Activated T-helper 9 cell treated with anti-CD3 and anti-CD28 coated beads, Interleukin-2, amount 50 U/mL, for 16 hours (primary cell): Measurements from ENCODE around the gene SSX4.
"Not testable (repeated sequence)": the region's sequence is repeated elsewhere in the genome, so short reads cannot be mapped to it uniquely, and the experiment has no call there.

Source experiments
- DNase-seq: peaks from one replicate; pipeline ENCODE4 v3.0.0-alpha.2; 2020; ENCODE audit warnings: low read depth

Gene SSX4, protein sequence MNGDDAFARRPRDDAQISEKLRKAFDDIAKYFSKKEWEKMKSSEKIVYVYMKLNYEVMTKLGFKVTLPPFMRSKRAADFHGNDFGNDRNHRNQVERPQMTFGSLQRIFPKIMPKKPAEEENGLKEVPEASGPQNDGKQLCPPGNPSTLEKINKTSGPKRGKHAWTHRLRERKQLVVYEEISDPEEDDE

DNA sequence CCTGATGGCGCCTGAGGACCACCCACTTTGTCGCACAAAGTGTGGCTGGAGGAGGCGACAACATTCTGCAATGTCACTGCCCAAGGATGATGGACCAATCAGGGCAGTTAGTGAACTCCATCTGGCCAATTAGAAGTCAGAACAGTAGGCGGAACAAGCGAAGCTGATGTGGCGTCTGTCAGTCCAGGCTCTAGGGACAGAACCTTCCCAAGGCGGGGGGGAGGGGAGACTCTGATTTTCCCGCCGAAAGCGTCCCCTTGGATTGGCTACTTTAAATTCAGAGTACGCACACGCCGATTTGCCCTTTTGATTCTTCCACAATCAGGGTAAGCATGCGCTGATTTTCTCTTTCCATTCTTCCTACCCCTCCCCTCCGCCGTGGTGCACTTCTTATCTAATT, at the start of gene SSX4:
Gene SSX4 (plus strand): TSS at position 301 of the 400 bp plus-strand sequence. CDS start 515 bp downstream, outside the sequence.
- DNase-seq, result not testable (repeated sequence)

DNA sequence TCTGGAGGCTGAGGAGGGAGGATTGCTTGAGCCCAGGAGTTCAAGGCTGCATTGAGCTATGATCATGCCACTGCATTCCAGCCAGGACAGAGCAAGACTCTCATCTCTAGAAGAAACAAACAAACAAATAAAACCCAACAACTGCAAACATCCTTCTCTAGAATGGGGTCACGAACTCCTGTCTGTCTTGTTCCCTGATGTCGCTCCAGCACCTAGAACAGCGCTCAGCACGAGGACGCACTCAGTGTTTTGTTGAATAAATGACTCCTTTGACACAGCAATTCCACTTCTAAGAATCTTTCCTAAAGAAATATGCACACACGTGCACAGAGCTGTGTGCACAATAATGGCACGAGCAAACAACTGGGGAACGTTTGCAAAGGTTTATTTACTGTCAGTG, 37.3 kb upstream of the SSX4 start:
- DNase-seq, result not testable (repeated sequence)

DNA sequence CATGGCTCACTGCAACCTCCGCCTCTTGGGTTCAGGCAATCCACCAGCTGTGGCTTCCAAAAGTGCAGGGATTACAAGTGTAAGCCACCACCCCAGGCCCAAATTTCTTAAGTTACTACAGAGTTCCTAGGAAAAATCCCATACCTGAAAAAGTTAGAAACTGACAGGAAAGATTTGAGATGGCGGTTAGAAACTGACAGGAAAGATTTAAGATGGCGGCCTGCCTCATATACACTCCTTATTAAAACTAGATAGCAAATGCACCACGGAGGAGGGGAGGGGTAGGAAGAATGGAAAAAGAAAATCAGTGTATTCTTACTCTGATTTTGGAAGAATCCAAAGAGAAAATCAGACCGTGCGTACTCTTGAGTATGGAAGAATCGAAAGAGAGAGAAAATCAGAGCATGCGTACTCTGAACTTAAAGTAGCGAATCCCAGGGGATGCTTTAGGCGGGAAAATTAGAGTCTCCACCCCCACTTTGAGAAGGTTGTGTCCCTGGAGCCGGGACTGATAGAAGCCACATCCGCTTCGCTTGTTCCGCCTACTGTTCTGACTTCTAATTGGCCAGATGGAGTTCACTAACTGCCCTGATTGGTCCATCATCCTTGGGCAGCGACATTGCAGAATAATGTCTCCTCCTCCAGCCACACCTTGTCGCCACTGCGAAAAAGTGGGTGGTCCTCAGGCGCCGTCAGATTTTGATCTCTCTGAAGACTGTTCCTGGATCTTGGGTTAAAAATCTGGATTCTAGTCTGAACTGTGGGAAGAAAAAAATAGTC, 26.8 kb upstream of the SSX4 start, which contains the start of gene SSX3:
Gene SSX3 (minus strand): TSS at position 389 of the 780 bp plus-strand sequence. CDS start 1,454 bp downstream, outside the sequence.
- DNase-seq, result not testable (repeated sequence)

DNA sequence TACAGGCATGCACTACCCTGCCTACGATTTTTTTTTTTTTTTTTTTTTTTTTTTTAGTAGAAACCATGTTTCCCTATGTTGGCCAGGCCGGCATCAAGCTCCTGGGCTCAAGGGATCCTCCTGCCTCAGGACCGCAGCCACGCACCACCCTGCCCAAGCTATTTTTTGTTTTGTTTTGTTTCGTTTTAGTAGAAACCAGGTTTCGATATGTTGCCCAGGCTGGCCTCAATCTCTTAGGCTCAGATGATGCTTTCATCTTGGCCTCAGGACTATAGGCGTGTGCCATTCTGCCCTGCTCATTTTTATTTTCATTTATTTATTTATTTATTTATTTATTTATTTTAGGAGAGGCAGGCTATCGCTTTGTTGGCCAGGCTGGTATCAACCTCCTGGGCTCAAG, 25.7 kb upstream of the SSX4 start:
- no peak for DNase-seq

DNA sequence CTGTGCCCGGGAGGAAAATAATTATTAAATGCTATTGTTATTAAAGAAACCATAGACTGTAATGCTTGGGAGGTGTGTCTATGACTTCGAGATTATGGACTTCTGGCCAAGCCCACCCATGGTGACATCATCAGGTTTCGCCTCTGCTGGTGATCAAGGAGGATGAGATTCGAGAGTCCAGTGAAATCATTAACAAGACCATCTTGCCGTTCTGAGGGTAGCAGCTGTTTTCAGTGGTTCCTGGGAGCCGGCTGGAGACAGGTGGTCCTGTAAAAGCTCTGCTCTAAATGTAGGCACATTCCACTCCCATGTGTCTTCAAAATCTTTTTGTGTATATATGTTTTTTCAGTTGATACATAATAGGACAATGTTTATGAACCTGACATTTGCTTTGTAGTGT, 24.1 kb upstream of the SSX4 start:
- DNase-seq, result not testable (repeated sequence)

DNA sequence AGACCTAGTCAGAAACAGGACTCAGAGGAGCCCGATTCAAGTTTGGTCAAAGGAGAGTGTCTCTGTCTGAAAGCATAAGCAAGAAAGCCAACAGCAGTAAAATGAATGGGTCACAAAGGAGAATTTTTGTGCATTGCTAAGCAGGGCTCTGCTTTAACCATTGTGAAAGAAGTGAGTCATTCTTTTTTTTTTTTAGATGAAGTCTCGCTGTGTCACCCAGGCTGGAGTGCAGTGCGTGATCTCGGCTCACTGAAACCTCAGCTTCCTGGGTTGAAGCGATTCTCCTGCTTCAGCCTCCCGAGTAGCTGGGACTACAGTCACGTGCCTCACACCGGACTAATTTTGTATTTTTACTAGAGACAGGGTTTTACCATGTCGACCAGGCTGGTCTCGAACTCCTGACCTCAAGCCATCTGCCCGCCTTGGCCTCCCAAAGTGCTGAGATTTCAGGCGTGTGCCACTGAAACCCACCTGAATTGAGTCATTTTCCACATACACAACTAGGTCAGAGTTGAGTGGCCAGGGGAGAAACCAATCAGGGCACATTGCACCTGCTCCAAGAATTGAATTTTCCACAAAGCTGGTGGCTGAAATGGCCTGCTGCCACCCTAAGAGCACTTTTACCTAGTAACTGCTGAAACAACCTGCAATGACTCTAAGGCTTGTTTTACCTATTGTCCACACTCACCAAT, 15.5 kb upstream of the SSX4 start:
- not testable (repeated sequence) for DNase-seq

DNA sequence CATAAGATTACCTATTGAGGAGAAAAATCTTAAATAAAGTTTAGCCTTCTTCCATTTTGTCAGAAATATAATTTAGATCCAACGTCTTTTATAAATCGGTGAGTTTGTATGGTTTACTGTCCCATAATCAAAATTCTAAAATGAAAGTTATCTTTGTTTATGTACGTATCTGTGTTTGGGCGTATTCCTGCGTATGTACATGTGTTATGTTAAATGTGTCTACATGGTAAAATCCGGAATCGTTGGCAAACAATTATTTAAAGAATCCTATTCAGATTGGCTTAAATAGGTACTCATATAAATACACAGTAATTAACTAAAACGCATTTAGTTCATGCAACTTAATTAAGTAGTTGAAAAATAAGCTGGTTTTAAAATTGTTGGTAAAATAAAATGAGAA, 12.9 kb upstream of the SSX4 start:
- not testable (repeated sequence) for DNase-seq

DNA sequence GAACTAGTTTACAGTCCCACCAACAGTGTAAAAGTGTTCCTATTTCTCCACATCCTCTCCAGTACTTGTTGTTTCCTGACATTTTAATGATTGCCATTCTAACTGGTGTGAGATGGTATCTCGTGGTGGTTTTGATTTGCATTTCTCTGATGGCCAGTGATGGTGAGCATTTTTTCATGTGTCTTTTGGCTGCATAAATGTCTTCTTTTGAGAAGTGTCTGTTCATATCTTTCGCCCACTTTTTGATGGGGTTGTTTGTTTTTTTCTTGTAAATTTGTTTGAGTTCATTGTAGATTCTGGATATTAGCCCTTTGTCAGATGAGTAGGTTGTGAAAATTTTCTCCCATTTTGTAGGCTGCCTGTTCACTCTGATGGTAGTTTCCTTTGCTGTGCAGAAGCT, 13.6 kb downstream of the SSX4 start:
- not testable (repeated sequence) for DNase-seq

DNA sequence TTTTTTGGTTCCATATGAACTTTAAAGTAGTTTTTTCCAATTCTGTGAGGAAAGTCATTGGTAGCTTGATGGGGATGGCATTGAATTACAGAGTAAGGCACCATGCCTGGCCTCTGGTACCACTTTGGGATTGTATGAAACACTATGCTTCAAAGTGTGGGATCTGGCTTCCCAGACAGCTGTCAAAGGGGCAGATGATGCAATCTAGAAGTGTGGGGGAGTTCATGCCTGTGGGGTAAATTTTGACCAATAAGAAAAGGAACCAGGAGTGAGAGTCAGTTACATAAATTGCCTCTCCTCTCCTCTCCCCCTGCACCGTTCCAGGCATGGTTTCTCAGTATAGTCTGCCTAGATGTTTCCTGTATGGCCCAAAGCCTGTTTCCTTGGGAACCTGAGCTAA, 14.5 kb downstream of the SSX4 start:
- DNase-seq, result not testable (repeated sequence)

DNA sequence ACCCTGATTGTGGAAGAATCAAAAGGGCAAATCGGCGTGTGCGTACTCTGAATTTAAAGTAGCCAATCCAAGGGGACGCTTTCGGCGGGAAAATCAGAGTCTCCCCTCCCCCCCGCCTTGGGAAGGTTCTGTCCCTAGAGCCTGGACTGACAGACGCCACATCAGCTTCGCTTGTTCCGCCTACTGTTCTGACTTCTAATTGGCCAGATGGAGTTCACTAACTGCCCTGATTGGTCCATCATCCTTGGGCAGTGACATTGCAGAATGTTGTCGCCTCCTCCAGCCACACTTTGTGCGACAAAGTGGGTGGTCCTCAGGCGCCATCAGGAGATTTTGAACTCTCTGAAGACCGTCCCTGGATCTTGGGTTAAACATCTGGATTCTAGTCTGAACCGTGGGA, 28.5 kb downstream of the SSX4 start, which contains the start of gene SSX4B:
Gene SSX4B (minus strand): TSS at position 101 of the 400 bp plus-strand sequence. CDS start 588 bp downstream, outside the sequence.
- DNase-seq, result not testable (repeated sequence)

DNA sequence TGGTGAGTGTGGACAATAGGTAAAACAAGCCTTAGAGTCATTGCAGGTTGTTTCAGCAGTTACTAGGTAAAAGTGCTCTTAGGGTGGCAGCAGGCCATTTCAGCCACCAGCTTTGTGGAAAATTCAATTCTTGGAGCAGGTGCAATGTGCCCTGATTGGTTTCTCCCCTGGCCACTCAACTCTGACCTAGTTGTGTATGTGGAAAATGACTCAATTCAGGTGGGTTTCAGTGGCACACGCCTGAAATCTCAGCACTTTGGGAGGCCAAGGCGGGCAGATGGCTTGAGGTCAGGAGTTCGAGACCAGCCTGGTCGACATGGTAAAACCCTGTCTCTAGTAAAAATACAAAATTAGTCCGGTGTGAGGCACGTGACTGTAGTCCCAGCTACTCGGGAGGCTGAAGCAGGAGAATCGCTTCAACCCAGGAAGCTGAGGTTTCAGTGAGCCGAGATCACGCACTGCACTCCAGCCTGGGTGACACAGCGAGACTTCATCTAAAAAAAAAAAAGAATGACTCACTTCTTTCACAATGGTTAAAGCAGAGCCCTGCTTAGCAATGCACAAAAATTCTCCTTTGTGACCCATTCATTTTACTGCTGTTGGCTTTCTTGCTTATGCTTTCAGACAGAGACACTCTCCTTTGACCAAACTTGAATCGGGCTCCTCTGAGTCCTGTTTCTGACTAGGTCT, 43.8 kb downstream of the SSX4 start:
- DNase-seq, result not testable (repeated sequence)

DNA sequence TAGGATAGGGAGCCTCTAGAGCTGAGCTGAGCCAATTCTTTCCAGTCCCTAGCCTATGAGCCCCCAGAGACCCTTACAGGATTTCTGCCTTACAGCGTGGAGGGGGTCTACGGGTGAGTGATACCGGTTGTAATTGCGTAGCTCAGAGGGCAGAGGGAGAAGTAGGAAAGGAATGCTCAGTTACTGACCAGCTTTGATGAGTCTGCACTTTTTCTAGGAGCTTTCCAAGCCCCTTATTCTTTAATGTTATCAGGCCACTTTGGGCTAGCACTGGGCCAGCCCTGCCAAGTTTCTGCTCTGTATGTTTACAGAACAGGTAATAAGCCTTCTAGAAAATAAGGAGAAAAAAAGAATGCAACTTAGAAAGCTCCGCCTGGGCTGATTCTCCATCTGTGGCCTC, 46.3 kb downstream of the SSX4 start:
- DNase-seq, result not testable (repeated sequence)

DNA sequence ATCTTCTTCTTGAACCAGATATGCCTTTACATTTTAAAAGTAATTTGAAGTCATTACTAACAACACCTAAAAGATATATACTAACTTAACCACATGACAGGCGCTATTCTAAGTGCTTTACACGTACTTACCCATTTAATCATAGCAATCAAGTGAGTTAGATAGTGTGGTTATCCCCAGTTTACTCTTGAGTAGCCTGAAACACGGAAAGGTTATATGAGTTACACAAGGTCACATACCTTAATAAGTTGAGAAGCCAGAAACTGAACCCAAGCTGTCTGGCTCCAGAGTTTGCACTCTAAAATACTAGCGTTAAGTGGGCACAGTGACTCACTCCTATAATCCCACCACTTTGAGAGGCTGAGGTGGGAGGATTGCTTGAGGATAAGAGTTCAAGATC, 46.8 kb downstream of the SSX4 start:
- not testable (repeated sequence) for DNase-seq

DNA sequence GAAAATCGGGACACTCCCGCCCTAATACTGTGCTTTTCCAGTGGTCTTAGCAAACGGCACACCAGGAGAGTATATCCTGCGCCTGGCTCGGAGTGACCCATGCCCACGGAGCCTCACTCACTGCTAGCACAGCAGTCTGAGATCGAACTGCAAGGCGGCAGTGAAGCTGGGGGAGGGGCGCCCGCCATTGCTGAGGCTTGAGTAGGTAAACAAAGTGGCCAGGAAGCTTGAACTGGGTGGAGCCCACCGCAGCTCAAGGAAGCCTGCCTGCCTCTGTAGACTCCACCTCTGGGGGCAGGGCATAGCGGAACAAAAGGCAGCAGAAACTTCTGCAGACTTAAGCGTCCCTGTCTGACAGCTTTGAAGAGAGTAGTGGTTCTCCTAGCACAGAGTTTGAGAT, 50.4 kb downstream of the SSX4 start:
- not testable (repeated sequence) for DNase-seq
